Head of caudate nucleus (tissue), 42 donors: ENCODE results near the gene MX1.

ENCODE experiments used
- DNase-seq, 42 donors: peaks; one replicate each; pipeline versions ENCODE4 v3.0.0 to v3.0.0-alpha.2; 2020 to 2021; ENCODE audit warnings: mixed read lengths in 7 of 42
- intact Hi-C: fragments of 100-400 bp; cut with DNase I; formaldehyde crosslinking; loops from one replicate; pipeline ENCODE4 v1.15.0; 2022

MX1 gene

DNA sequence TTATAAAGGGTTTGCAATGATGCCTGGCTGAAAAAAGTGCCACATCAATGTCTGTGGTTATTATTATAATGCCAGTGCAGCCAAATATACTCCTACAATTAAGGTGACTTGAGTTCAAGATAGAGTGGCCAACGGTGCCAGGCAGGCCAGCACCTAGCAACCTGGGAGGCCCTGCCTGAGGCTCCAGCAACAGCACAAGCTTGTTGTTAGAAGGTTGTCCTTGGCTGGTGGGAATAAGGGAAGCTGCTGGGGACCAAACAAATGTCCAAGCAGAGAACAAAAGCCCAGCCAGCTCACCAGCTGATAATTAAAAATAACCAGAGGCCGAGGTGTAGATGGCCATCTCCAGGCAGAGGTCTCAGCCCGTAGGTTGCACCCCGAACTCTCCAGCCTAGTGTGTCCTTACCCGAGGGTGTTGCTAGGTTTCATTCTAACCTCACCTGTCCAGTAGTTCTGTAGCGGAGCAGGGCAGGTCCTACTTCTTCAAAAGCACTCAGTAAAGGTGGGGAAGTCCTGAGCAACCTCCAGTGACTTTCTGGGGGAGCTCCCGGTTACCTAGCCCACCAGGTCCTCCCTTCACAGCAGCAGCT, 80.1 kb downstream of the MX1 start:
- no peak for DNase-seq
- intact Hi-C loops = no loop called here

- intact Hi-C loops = no loop called here
- DNase-seq = no peak
Observed at GRCh38 chr21:41506611-41507520, 80.8 kb downstream of the MX1 start.

- intact Hi-C loops = no loop called here
- peak in 1 of 42 donors; percentile 10 for DNase-seq
Observed at GRCh38 chr21:41507521-41508414, 81.7 kb downstream of the MX1 start, which contains the start of gene TMPRSS2. Gene TMPRSS2, minus strand, starts transcription at chr21:41508158. Its CDS starts 10,025 bp downstream, at chr21:41498133.

DNA sequence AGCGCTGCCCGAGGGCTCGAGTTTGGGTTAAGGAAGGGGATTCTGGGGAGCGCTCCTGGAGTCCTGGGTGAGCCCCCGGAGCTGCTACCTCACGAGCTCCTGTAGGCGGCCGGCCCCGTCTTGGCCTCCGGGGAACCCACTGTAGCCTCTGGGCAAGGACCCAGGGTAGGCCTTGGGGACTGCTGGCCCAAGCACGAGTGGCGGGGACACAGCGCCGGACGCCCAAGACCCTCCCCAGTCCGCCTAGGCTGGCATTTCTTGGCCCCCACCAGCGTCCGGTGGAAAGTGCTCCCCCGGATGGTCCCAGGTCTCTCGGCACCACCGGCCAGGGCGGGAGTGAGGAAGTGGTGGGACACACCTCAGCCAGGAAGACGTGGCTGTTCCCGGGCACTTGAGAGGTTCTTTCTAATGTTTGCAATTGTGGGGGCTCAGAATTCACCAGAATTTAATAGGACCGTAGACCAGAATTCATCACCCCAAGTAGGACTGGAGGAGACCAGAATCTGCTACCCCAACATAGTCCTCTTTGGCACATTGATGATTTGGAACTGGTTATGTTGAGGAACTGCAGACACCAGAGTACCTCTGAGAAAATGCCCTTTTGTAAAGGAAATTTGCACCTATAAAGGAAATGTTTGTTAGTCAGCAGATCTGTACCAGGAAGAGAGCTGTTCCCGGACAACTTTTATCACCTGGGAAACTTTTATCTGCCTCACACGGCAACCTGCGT, 82.5 kb downstream of the MX1 start:
- DNase-seq = no peak
- intact Hi-C loops = no loop called here
